GM13976 (cell line): ENCODE results near the gene SMAD5.

Experiments
- DNase-seq: peaks from one replicate; pipeline ENCODE4 v3.0.0; 2012; ENCODE audit warnings: low spot score
- CTCF ChIP-seq: IDR thresholded peaks from 2 replicates; pipeline ENCODE4 v1.5.1; 2012; ENCODE audit warnings: borderline replicate concordance, mild to moderate bottlenecking; ENCODE audit not compliant: insufficient read depth; ENCODE audit errors: extremely low read depth, missing control alignments, control extremely low read depth
- in situ Hi-C: fragments of 300-500 bp; cut with MboI; formaldehyde crosslinking; loops from one replicate; pipeline ENCODE4 v1.12.0; 2022; ENCODE audit warnings: low sequenced_read_pairs, mixed read lengths, inconsistent platforms; ENCODE audit not compliant: unreplicated experiment

SMAD5 gene

GRCh38 chr5:136094189-136094912 lies 38.3 kb upstream of the SMAD5 start:
- TF ChIP-seq CTCF: no peak
- no peak for DNase-seq
- in situ Hi-C loops: no loop called here

GRCh38 chr5:136094913-136095641 lies 37.6 kb upstream of the SMAD5 start:
- in situ Hi-C loops: no loop called here
- TF ChIP-seq CTCF: no peak
- DNase-seq: no peak

GRCh38 chr5:136098176-136098575 lies 34.5 kb upstream of the SMAD5 start:
- no peak for TF ChIP-seq CTCF
- in situ Hi-C loops: no loop called here
- DNase-seq: no peak

- DNase-seq: no peak
- TF ChIP-seq CTCF: no peak
- in situ Hi-C loops: no loop called here
Measured at GRCh38 chr5:136099870-136100269, 32.8 kb upstream of the SMAD5 start.

GRCh38 chr5:136101884-136102283 lies 30.8 kb upstream of the SMAD5 start:
- DNase-seq: no peak
- in situ Hi-C loops: no loop called here
- TF ChIP-seq CTCF: no peak

- TF ChIP-seq CTCF: no peak
- DNase-seq: no peak
- in situ Hi-C loops: no loop called here
Measured at GRCh38 chr5:136103118-136103517, 29.5 kb upstream of the SMAD5 start.
